DND-41 (cell line): ENCODE measurements around the gene CPNE1.

Source experiments
- ATAC-seq: fragments of 200-7000 bp; cut with Tn5 transposase; 3 replicates; pipeline ENCODE4 v1.9.1; 2021; ENCODE audit warnings: low read depth; ENCODE audit not compliant: insufficient read depth
- DNase-seq: peaks from one replicate; pipeline ENCODE4 v3.0.0-alpha.2; 2020
- H2AFZ ChIP-seq: 2 replicates; pipeline ENCODE4 v1.6.0; 2012; ENCODE audit warnings: low read depth, low read length
- H3K27ac ChIP-seq: 2 replicates; pipeline ENCODE4 v1.5.1; 2012; ENCODE audit warnings: low read length, inconsistent platforms
- H3K27me3 ChIP-seq: fragments of 200-600 bp; sonication (generic); 2 replicates; pipeline ENCODE4 v1.6.0; 2012; ENCODE audit warnings: low read length, mild to moderate bottlenecking, inconsistent platforms; ENCODE audit not compliant: insufficient read depth, poor library complexity
- H3K36me3 ChIP-seq: 2 replicates; pipeline ENCODE4 v1.5.1; 2012; ENCODE audit warnings: low read length, inconsistent platforms; ENCODE audit not compliant: insufficient read depth
- H3K4me1 ChIP-seq: 2 replicates; pipeline ENCODE4 v1.5.1; 2012; ENCODE audit warnings: mild to moderate bottlenecking, low read length; ENCODE audit not compliant: insufficient read depth
- H3K4me2 ChIP-seq: 2 replicates; pipeline ENCODE4 v1.6.0; 2012; ENCODE audit warnings: mild to moderate bottlenecking, moderate library complexity, low read length, inconsistent platforms; ENCODE audit not compliant: insufficient read depth
- H3K4me3 ChIP-seq, 2 experiments: fragments of 200-600 bp in 1 of 2; shearing (Covaris generic) in 1 of 2; 2 replicates each; pipeline ENCODE4 v1.5.1; 2012 to 2016; ENCODE audit warnings: inconsistent platforms in 2 of 2, low read length in 2 of 2, mild to moderate bottlenecking in 2 of 2, low read depth in 1 of 2, moderate library complexity in 1 of 2
- H3K79me2 ChIP-seq: 2 replicates; pipeline ENCODE4 v1.6.0; 2012; ENCODE audit warnings: low read length, inconsistent platforms; ENCODE audit not compliant: insufficient read depth
- H3K9ac ChIP-seq: 2 replicates; pipeline ENCODE4 v1.6.0; 2012; ENCODE audit warnings: low read depth, mild to moderate bottlenecking, inconsistent platforms, low read length, moderate library complexity
- H3K9me3 ChIP-seq: 2 replicates; pipeline ENCODE4 v1.5.1; 2012; ENCODE audit warnings: low read length, moderate library complexity, mild to moderate bottlenecking, inconsistent platforms; ENCODE audit not compliant: insufficient read depth, severe bottlenecking
- H4K20me1 ChIP-seq: 2 replicates; pipeline ENCODE4 v1.6.0; 2012; ENCODE audit warnings: low read length; ENCODE audit not compliant: insufficient read depth
- EZH2 ChIP-seq: IDR thresholded peaks from 3 replicates; pipeline ENCODE4 v1.6.1; 2012; ENCODE audit warnings: borderline replicate concordance, low read depth, mild to moderate bottlenecking, moderate library complexity, low read length, inconsistent platforms; ENCODE audit not compliant: severe bottlenecking
- TF ChIP-seq, protein P1 (sequence below): IDR thresholded peaks from 2 replicates; pipeline ENCODE4 v1.5.1; 2012; ENCODE audit warnings: borderline replicate concordance, low read length, moderate library complexity, mild to moderate bottlenecking; ENCODE audit not compliant: poor library complexity, severe bottlenecking; ENCODE audit errors: extremely low read depth

CPNE1 gene

GRCh38 chr20:35617397-35618262 is 47.1 kb downstream of the CPNE1 start:
- TF ChIP-seq EZH2, result no peak
- TF ChIP-seq, protein P1, sequence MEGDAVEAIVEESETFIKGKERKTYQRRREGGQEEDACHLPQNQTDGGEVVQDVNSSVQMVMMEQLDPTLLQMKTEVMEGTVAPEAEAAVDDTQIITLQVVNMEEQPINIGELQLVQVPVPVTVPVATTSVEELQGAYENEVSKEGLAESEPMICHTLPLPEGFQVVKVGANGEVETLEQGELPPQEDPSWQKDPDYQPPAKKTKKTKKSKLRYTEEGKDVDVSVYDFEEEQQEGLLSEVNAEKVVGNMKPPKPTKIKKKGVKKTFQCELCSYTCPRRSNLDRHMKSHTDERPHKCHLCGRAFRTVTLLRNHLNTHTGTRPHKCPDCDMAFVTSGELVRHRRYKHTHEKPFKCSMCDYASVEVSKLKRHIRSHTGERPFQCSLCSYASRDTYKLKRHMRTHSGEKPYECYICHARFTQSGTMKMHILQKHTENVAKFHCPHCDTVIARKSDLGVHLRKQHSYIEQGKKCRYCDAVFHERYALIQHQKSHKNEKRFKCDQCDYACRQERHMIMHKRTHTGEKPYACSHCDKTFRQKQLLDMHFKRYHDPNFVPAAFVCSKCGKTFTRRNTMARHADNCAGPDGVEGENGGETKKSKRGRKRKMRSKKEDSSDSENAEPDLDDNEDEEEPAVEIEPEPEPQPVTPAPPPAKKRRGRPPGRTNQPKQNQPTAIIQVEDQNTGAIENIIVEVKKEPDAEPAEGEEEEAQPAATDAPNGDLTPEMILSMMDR, result no peak

GRCh38 chr20:35616465-35617396 is 48.0 kb downstream of the CPNE1 start:
- no peaks in the 10 kb centered on the region for H3K36me3 ChIP-seq
- no peaks in the 10 kb centered on the region for H3K27me3 ChIP-seq
- no peaks in the 10 kb centered on the region for H4K20me1 ChIP-seq
- H3K9ac ChIP-seq, result no peak overlapping the region
- peak overlapping the region; percentile 44 for H3K4me2 ChIP-seq
- DNase-seq (no peak), ATAC-seq (no peak)
- peak overlapping the region; percentile 44; the same call in 1 of the 2 replicates for H2AFZ ChIP-seq
- peak overlapping the region in 1 of 2 experiments; percentile 37; a peak in 1 of 4 replicates for H3K4me3 ChIP-seq
- no peaks in the 10 kb centered on the region for H3K79me2 ChIP-seq
- H3K27ac ChIP-seq, result peak overlapping the region; percentile 69
- TF ChIP-seq, protein P1, result no peak
- no peak for TF ChIP-seq EZH2
- H3K9me3 ChIP-seq, result no peaks in the 10 kb centered on the region
- H3K4me1 ChIP-seq, result peaks cover 38% of the 10 kb centered on the region

More at GRCh38 chr20:35617397-35618262, 47.1 kb downstream of the CPNE1 start:
- no peaks in the 10 kb centered on the region for H4K20me1 ChIP-seq
- H3K27ac ChIP-seq, result no peak overlapping the region
- DNase-seq (no peak), ATAC-seq (no peak)
- H3K9ac ChIP-seq, result no peak overlapping the region
- H3K4me2 ChIP-seq, result peak overlapping the region; percentile 95; the same call in 1 of the 2 replicates
- H3K27me3 ChIP-seq, result no peaks in the 10 kb centered on the region
- H3K9me3 ChIP-seq, result no peaks in the 10 kb centered on the region
- no peak overlapping the region for H2AFZ ChIP-seq
- no peaks in the 10 kb centered on the region for H3K79me2 ChIP-seq
- H3K4me1 ChIP-seq, result peaks cover 38% of the 10 kb centered on the region
- H3K36me3 ChIP-seq, result no peaks in the 10 kb centered on the region
- H3K4me3 ChIP-seq, result no peak overlapping the region

GRCh38 chr20:35615667-35616464 is 48.8 kb downstream of the CPNE1 start, which contains the start of gene SPAG4:
Gene SPAG4 (plus strand): TSS chr20:35615829. CDS start chr20:35616004, 175 bp downstream.
- no peaks in the 10 kb centered on the region for H3K9me3 ChIP-seq
- no peaks in the 10 kb centered on the region for H3K79me2 ChIP-seq
- H2AFZ ChIP-seq, result peak within 1 kb of the TSS; percentile 90
- peak within 1 kb of the TSS; percentile 37 to 65; a peak in 3 of 4 replicates for H3K4me3 ChIP-seq
- TF ChIP-seq EZH2, result no peak
- TF ChIP-seq, protein P1, result no peak
- H4K20me1 ChIP-seq, result no peaks in the 10 kb centered on the region
- H3K27ac ChIP-seq, result peak within 1 kb of the TSS; percentile 89
- peak; percentile 100 for DNase-seq
- H3K4me1 ChIP-seq, result peaks cover 38% of the 10 kb centered on the region
- no peaks in the 10 kb centered on the region for H3K36me3 ChIP-seq
- no peaks in the 10 kb centered on the region for H3K27me3 ChIP-seq
- H3K9ac ChIP-seq, result peak within 1 kb of the TSS; percentile 84
- peak; percentile 86 for ATAC-seq
- peak within 1 kb of the TSS; percentile 94 for H3K4me2 ChIP-seq
